ENCODE results near the gene MCF2L.

GRCh38 chr13:112969692-112970338 lies 801 bp downstream of the MCF2L start:
- TF ChIP-seq CTCF (IDR thresholded peaks at IDR 0.05) (no peak), POLR2A (IDR thresholded peaks at IDR 0.05) (no peak)
